HepG2 (cell line): ENCODE measurements around the gene SLC22A13. TPM values are rescaled to one million over a fixed set of nuclear protein-coding genes. Genes with fewer than 3 reads are reported as not detected.

Experiments used
- ATAC-seq: fragments of 200-7000 bp; cut with Tn5 transposase; 3 replicates; pipeline ENCODE4 v1.9.1; 2020; ENCODE audit warnings: mild to moderate bottlenecking, moderate library complexity
- BruUV-seq: library from RNA; stranded (reverse); fragments of 400-500 nt; replicated peaks from 2 replicates; lab custom pipeline; 2021; lab: Mats Ljungman, UMichigan
- CTCF ChIA-PET: fragments of 300-600 bp; formaldehyde crosslinking; extraction: SDS; loops from one replicate; lab custom pipeline; 2021; ENCODE audit warnings: low total read pairs, inconsistent platforms, low intra/inter-chr PET ratio; lab: Yijun Ruan, JAX
- POLR2A ChIA-PET: fragments of 350-600 bp; sonication (Branson Sonifier 250); formaldehyde crosslinking; loops from one replicate; lab custom pipeline; 2020; ENCODE audit warnings: antibody characterized with exemption, inconsistent platforms; lab: Yijun Ruan, JAX
- DNase-seq: peaks from one replicate; pipeline ENCODE4 v3.0.0-alpha.2; 2015; ENCODE audit warnings: low spot score
- FAIRE-seq: peaks from 3 replicates; lab custom pipeline; 2011; peaks lifted over from hg19 to GRCh38; lab: Jason Lieb, UNC
- H2AFZ ChIP-seq: one replicate; pipeline ENCODE4 v1.6.1; 2011; ENCODE audit warnings: low read length, inconsistent platforms
- H3K27ac ChIP-seq: fragments of 300-600 bp; 3 replicates; pipeline ENCODE4 v1.8.0; 2011; ENCODE audit warnings: mixed run types, mild to moderate bottlenecking, mixed read lengths, low read length, inconsistent platforms; ENCODE audit not compliant: insufficient read depth; ENCODE audit errors: extremely low read length
- H3K27me3 ChIP-seq, 2 experiments: fragments of 200-600 bp in 1 of 2; 2 replicates in 1 of 2; 3 replicates in 1 of 2; pipeline versions ENCODE4 v1.6.0 to v1.8.0; 2011; ENCODE audit warnings: low read length in 2 of 2, mild to moderate bottlenecking in 2 of 2, moderate library complexity in 2 of 2, inconsistent platforms in 1 of 2; ENCODE audit not compliant: insufficient read depth in 2 of 2, control insufficient read depth in 1 of 2
- H3K36me3 ChIP-seq, 2 experiments: fragments of 200-600 bp in 1 of 2; replicated peaks in 1 of 2; 2 replicates in 1 of 2; 3 replicates in 1 of 2; pipeline versions ENCODE4 v1.5.1 to v1.8.0; 2011; ENCODE audit warnings: low read length in 2 of 2, inconsistent platforms in 1 of 2; ENCODE audit not compliant: insufficient read depth in 2 of 2, control insufficient read depth in 1 of 2
- H3K4me1 ChIP-seq: 2 replicates; pipeline ENCODE4 v1.5.1; 2012; ENCODE audit warnings: low read length, inconsistent platforms; ENCODE audit not compliant: insufficient read depth
- H3K4me2 ChIP-seq: 2 replicates; pipeline ENCODE4 v1.6.0; 2011; ENCODE audit warnings: low read depth, low read length, inconsistent platforms
- H3K4me3 ChIP-seq, 3 experiments: fragments of 200-600 bp in 1 of 3; sonication (generic), shearing (Covaris generic) in 1 of 3; replicated peaks in 1 of 3; 2 replicates each; pipeline ENCODE4 v1.5.1; 2011 to 2016; ENCODE audit warnings: low read length in 3 of 3, inconsistent platforms in 2 of 3, low read depth in 2 of 3, mild to moderate bottlenecking in 2 of 3, control low read depth in 1 of 3, mixed read lengths in 1 of 3; ENCODE audit not compliant: insufficient read depth in 1 of 3
- H3K79me2 ChIP-seq: one replicate; pipeline ENCODE4 v1.6.1; 2011; ENCODE audit warnings: low read length, inconsistent platforms; ENCODE audit not compliant: insufficient read depth
- H3K9ac ChIP-seq: 2 replicates; pipeline ENCODE4 v1.6.0; 2011; ENCODE audit warnings: mild to moderate bottlenecking, low read depth, low read length, inconsistent platforms; ENCODE audit not compliant: insufficient read depth
- H3K9me3 ChIP-seq: 2 replicates; pipeline ENCODE4 v1.5.1; 2012; ENCODE audit warnings: mild to moderate bottlenecking, low read length
- H4K20me1 ChIP-seq: 2 replicates; pipeline ENCODE4 v1.6.0; 2011; ENCODE audit warnings: inconsistent platforms, mild to moderate bottlenecking, low read length, moderate library complexity; ENCODE audit not compliant: insufficient read depth
- CENPX ChIP-seq: sonication (generic); formaldehyde crosslinking; IDR thresholded peaks from 2 replicates; pipeline ENCODE4 v1.9.0; 2021; ENCODE audit warnings: mild to moderate bottlenecking, missing genetic modification reagents, moderate library complexity
- EHMT2 ChIP-seq: fragments of 200-600 bp; sonication (generic); IDR thresholded peaks from 2 replicates; pipeline ENCODE4 v1.7.0; 2017; ENCODE audit warnings: antibody characterized with exemption, low read depth, low read length, borderline replicate concordance
- FOXM1 ChIP-seq: sonication (generic); formaldehyde crosslinking; IDR thresholded peaks from 2 replicates; pipeline ENCODE4 v1.5.0; 2020; ENCODE audit warnings: missing genetic modification reagents
- HNRNPLL ChIP-seq: fragments of 200-400 bp; formaldehyde crosslinking; IDR thresholded peaks from 2 replicates; pipeline ENCODE4 v1.6.1; 2017; ENCODE audit warnings: mild to moderate bottlenecking, low read depth, low read length; ENCODE audit not compliant: poor library complexity, severe bottlenecking
- SP4 ChIP-seq: sonication (generic); formaldehyde crosslinking; IDR thresholded peaks from 2 replicates; pipeline ENCODE4 v1.8.1; 2023; ENCODE audit warnings: mild to moderate bottlenecking, missing genetic modification reagents
- TARDBP ChIP-seq: sonication (generic); formaldehyde crosslinking; IDR thresholded peaks from 2 replicates; pipeline ENCODE4 v1.8.0; 2022; ENCODE audit warnings: mild to moderate bottlenecking, missing genetic modification reagents
- TEAD3 ChIP-seq: optimal IDR thresholded peaks from 2 replicates; pipeline ENCODE3; 2016; ENCODE audit warnings: borderline replicate concordance
- ZBTB7A ChIP-seq: sonication (generic); formaldehyde crosslinking; IDR thresholded peaks from 2 replicates; pipeline ENCODE4 v1.8.0; 2022; ENCODE audit warnings: mild to moderate bottlenecking, missing genetic modification reagents
- ZNF17 ChIP-seq: sonication (generic); formaldehyde crosslinking; IDR thresholded peaks from 2 replicates; pipeline ENCODE4 v1.5.0; 2020; ENCODE audit warnings: mild to moderate bottlenecking, missing genetic modification reagents
- ZNF510 ChIP-seq: sonication (generic); formaldehyde crosslinking; IDR thresholded peaks from 2 replicates; pipeline ENCODE4 v1.4.0; 2020; ENCODE audit warnings: low read depth, mild to moderate bottlenecking, missing genetic modification reagents
- ZNF660 ChIP-seq: sonication (generic); formaldehyde crosslinking; IDR thresholded peaks from 2 replicates; pipeline ENCODE4 v1.5.1; 2020; ENCODE audit warnings: mild to moderate bottlenecking, low read depth, missing genetic modification reagents, borderline replicate concordance
- ZNF773 ChIP-seq: sonication (generic); formaldehyde crosslinking; IDR thresholded peaks from 2 replicates; pipeline ENCODE4 v1.4.0; 2020; ENCODE audit warnings: missing genetic modification reagents, borderline replicate concordance
- ZNF800 ChIP-seq: sonication (generic); formaldehyde crosslinking; IDR thresholded peaks from 2 replicates; pipeline ENCODE4 v1.4.0; 2020; ENCODE audit warnings: missing genetic modification reagents
- WGBS: methylation state at CpG from one replicate; pipeline ENCODE4 v1.1.6; 2017; ENCODE audit warnings: low lambda C conversion rate; 5-methylcytosine and 5-hydroxymethylcytosine counted together
- in situ Hi-C: cut with HindIII; loops from 2 replicates; pipeline ENCODE4 v1.10.0; 2017; ENCODE audit warnings: low pct_unique_long_range_greater_than_20kb; ENCODE audit not compliant: extremely low pct_ligation_motif_present
- intact Hi-C: fragments of 100-400 bp; cut with micrococcal nuclease; formaldehyde crosslinking; loops from one replicate; pipeline ENCODE4 v1.10.0; 2022; ENCODE audit not compliant: unreplicated experiment
- polyA plus RNA-seq, 8 experiments: library from polyadenylated mRNA; depleted of rRNA in 3 of 8; stranded (reverse) in 7 of 8; unstranded in 1 of 8; fragments of >200 nt; fragmentation: Illumina TruSeq in 4 of 8; extraction: Trizol in 4 of 8; gene quantifications; 2 replicates each; pipeline versions ENCODE4 v1.2.1 to v1.2.3, GENCODE V29; 2011 to 2016; ENCODE audit warnings: low read depth in 4 of 8, missing spikeins in 1 of 8, mixed read lengths in 1 of 8; ENCODE audit not compliant: insufficient read depth in 1 of 8
- total RNA-seq, 5 experiments: library from RNA; depleted of rRNA; stranded (reverse); fragments of >200 nt; fragmentation: Illumina TruSeq; extraction: Trizol; gene quantifications; 2 replicates each; pipeline ENCODE4 v1.2.3, GENCODE V29; 2016; ENCODE audit warnings: low read depth in 1 of 5
- TF ChIP-seq, protein P1 (sequence below): IDR thresholded peaks from 2 replicates; pipeline ENCODE4 v1.6.1; 2016; ENCODE audit warnings: control low read depth

Gene SLC22A13
- total and polyA plus RNA-seq, 2 of the 13 experiments (the other 11 are each of a cell fraction or from before 2014, with no cell fraction given) = 0.20 TPM; not detected in 1

DNA sequence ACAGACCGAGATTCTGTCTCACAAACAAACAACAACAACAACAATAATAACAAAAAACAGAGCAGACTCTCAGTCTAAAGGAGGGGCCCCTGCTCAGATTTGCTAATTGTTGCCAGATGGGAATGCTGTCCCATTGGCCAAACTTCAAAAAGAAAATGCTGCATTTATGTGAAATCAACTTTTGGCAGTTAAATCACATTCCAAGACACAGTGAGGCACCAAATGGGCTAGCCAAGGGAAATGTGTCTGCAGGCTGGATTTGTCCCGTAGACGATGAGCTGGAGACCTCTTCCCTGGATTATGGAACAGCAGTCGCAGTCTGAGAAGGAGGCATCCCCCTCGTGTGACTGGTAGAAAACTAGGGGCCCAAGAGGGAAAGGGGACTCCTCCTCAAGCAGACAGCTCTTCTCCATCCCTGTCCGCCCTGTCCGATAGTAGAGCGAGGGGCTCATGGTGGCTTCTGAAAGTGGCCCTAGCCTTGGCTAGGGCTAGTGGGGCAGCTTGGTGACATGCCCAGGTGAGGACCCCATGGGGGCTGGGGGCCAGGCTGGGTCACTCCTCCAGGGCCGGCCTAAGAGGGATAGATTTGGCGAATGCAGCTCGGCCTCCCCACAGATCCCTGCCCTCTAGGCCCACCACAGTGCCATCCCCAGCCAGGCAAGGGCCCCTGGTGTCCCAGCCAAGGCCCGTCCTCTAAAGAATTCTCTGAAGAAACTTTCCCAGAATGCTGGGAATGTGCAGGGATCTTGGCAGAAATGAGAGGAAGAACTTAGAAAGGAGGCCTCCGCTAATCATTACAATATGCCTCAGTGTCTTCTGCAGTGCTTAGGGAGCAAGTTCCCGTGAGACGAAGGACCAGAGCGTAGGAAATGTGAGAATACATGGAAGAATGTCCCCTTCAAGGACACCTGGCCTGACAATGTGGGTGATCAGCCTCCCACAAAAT lies 18.5 kb downstream of the SLC22A13 start:
- ATAC-seq (no peak), FAIRE-seq (no peak), DNase-seq (no peak)
- Histone ChIP-seq H4K20me1 (no peaks in the 10 kb centered on the region), H2AFZ (no peak overlapping the region), H3K27me3 (peaks cover 0 to 11% of the 10 kb centered on the region in 2 experiments; a peak in 3 of 5 replicates), H3K4me1 (no peaks in the 10 kb centered on the region), H3K79me2 (no peaks in the 10 kb centered on the region), H3K27ac (no peak overlapping the region), H3K4me2 (no peak overlapping the region), H3K9ac (no peak overlapping the region), H3K36me3 (no peaks in the 10 kb centered on the region), H3K9me3 (no peaks in the 10 kb centered on the region), H3K4me3 (no peak overlapping the region)
- CTCF ChIA-PET = no interaction called here
- no TSS peak for BruUV-seq
- POLR2A ChIA-PET = no interaction called here
- in situ Hi-C loops (no loop called here), intact Hi-C loops (no loop called here)
- WGBS = 59% methylated on average over 11 of the region's 16 CpGs
- TF ChIP-seq ZNF773 (CRISPR knock-in tag) = no peak
- no peak for TF ChIP-seq TEAD3 (CRISPR knock-in tag)
- TF ChIP-seq EHMT2 = no peak
- TF ChIP-seq CENPX = no peak
- no peak for TF ChIP-seq ZNF660 (CRISPR knock-in tag)
- TF ChIP-seq SP4 (CRISPR knock-in tag) = no peak
- no peak for TF ChIP-seq ZNF510
- TF ChIP-seq, protein P1, sequence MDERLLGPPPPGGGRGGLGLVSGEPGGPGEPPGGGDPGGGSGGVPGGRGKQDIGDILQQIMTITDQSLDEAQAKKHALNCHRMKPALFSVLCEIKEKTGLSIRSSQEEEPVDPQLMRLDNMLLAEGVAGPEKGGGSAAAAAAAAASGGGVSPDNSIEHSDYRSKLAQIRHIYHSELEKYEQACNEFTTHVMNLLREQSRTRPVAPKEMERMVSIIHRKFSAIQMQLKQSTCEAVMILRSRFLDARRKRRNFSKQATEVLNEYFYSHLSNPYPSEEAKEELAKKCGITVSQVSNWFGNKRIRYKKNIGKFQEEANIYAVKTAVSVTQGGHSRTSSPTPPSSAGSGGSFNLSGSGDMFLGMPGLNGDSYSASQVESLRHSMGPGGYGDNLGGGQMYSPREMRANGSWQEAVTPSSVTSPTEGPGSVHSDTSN (CRISPR knock-in tag) = no peak
- no peak for TF ChIP-seq ZNF17 (CRISPR knock-in tag)
- TF ChIP-seq ZNF800 (CRISPR knock-in tag) = no peak
- TF ChIP-seq TARDBP (CRISPR knock-in tag) = no peak
- no peak for TF ChIP-seq FOXM1 (CRISPR knock-in tag)
- TF ChIP-seq HNRNPLL = no peak
- TF ChIP-seq ZBTB7A (CRISPR knock-in tag) = no peak
